ENCODE results near the gene TBXAS1.
A peak's percentile ranks its signal among the peaks of the same experiment; 100 is the strongest.

Gene TBXAS1

GRCh38 chr7:140053812-140054539, 224.9 kb downstream of the TBXAS1 start:
- no peak for DNase-seq

GRCh38 chr7:140054751-140055150, 225.7 kb downstream of the TBXAS1 start:
- DNase-seq: no peak

GRCh38 chr7:140055833-140056232, 226.8 kb downstream of the TBXAS1 start:
- DNase-seq: no peak

- DNase-seq: peak; percentile 63 to 86 (median 79)
Measured at GRCh38 chr7:140056431-140057142, 227.5 kb downstream of the TBXAS1 start.

- DNase-seq: no peak
Measured at GRCh38 chr7:140057143-140057535, 228.1 kb downstream of the TBXAS1 start.

- no peak for DNase-seq
Measured at GRCh38 chr7:140058517-140058916, 229.5 kb downstream of the TBXAS1 start.

- no peak for DNase-seq
Measured at GRCh38 chr7:140059273-140060242, 230.5 kb downstream of the TBXAS1 start.

GRCh38 chr7:140060243-140060630, 231.2 kb downstream of the TBXAS1 start:
- no peak for DNase-seq

- DNase-seq: no peak
Measured at GRCh38 chr7:140060788-140061606, 231.9 kb downstream of the TBXAS1 start.

- DNase-seq: peak in 1 of 4 experiments; percentile 18
Measured at GRCh38 chr7:140061607-140061930, 232.5 kb downstream of the TBXAS1 start.

- peak; percentile 29 to 65 (median 52) for DNase-seq
Measured at GRCh38 chr7:140062118-140062527, 233.1 kb downstream of the TBXAS1 start.

GRCh38 chr7:140062528-140063299, 233.7 kb downstream of the TBXAS1 start, which contains the start of gene PARP12:
Gene PARP12 (minus strand): TSS chr7:140062951. CDS start chr7:140062847, 104 bp downstream.
- peak; percentile 94 to 98 (median 96) for DNase-seq

- DNase-seq: no peak
Measured at GRCh38 chr7:140067052-140067451, 238.0 kb downstream of the TBXAS1 start.

GRCh38 chr7:140068033-140068432, 239.0 kb downstream of the TBXAS1 start:
- no peak for DNase-seq

GRCh38 chr7:140069298-140069949, 240.4 kb downstream of the TBXAS1 start:
- no peak for DNase-seq
